ENCODE results near the gene KLHL29. TPM values are rescaled to one million over a fixed set of nuclear protein-coding genes. Genes with fewer than 3 reads are reported as not detected.

The KLHL29 gene
- polyA plus RNA-seq, 3 donors: 0.03 TPM; not detected in 2

- no peaks in the 10 kb centered on the region for H3K4me1 Mint-ChIP-seq
- peaks cover 13 to 26% (median 21%) of the 10 kb centered on the region in 3 donors for H3K27me3 Mint-ChIP-seq (ENCODE audit: low read depth in 3 of 3)
- H3K36me3 ChIP-seq (replicated peaks in 1 of 2; ENCODE audit: control insufficient read depth in 1 of 2, insufficient read depth in 2 of 2, low read length in 2 of 2): no peaks in the 10 kb centered on the region
- H3K4me3 Mint-ChIP-seq: no peak overlapping the region
- intact Hi-C loops (cut with micrococcal nuclease): no loop called here
- no peak overlapping the region for H3K27ac Mint-ChIP-seq
- no peaks in the 10 kb centered on the region for H3K4me1 ChIP-seq (ENCODE audit: control insufficient read depth in 1 of 2, insufficient read depth in 2 of 2, low read length in 2 of 2)
- no peak for TF ChIP-seq CTCF (IDR thresholded peaks at IDR 0.05)
- H2AFZ ChIP-seq (ENCODE audit: insufficient read depth, low read depth, low read length, poor library complexity, severe bottlenecking): no peak overlapping the region
- peaks cover 0 to 2% of the 10 kb centered on the region in 2 donors for H3K27me3 ChIP-seq (ENCODE audit: control insufficient read depth in 2 of 2, insufficient read depth in 2 of 2, low read length in 2 of 2)
- no peaks in the 10 kb centered on the region for H3K36me3 Mint-ChIP-seq
- H3K4me2 ChIP-seq (replicated peaks; ENCODE audit: extremely low read depth, low read length, poor library complexity, severe bottlenecking): no peak overlapping the region
- no peaks in the 10 kb centered on the region for H3K9me3 ChIP-seq (replicated peaks in 1 of 2; ENCODE audit: control insufficient read depth in 1 of 2, insufficient read depth in 1 of 2, low read length in 2 of 2)
- H3K4me3 ChIP-seq (replicated peaks in 1 of 3; ENCODE audit: low read depth in 2 of 3, low read length in 3 of 3): no peak overlapping the region
- DNase-seq: no peak
- no peak overlapping the region for H3K9ac ChIP-seq (ENCODE audit: insufficient read depth, low read length, poor library complexity, severe bottlenecking)
- 90% methylated on average over 4 of the region's 6 CpGs for WGBS (ENCODE audit: insufficient coverage)
- no peak overlapping the region for H3K27ac ChIP-seq (ENCODE audit: low read depth in 1 of 2, low read length in 2 of 2)
- no peaks in the 10 kb centered on the region for H3K79me2 ChIP-seq (ENCODE audit: insufficient read depth, low read length)
- no peaks in the 10 kb centered on the region for H4K20me1 ChIP-seq (ENCODE audit: insufficient read depth, low read length)
- peaks cover 0 to 2% (median 0%) of the 10 kb centered on the region in 7 donors for H3K9me3 Mint-ChIP-seq
Observed at GRCh38 chr2:23482607-23483006, 97.6 kb downstream of the KLHL29 start.

GRCh38 chr2:23483791-23484190 lies 98.8 kb downstream of the KLHL29 start:
- H3K27me3 Mint-ChIP-seq (ENCODE audit: low read depth in 3 of 3): peaks cover 19 to 36% (median 23%) of the 10 kb centered on the region in 3 donors
- H3K9me3 Mint-ChIP-seq: peaks cover 0 to 2% (median 0%) of the 10 kb centered on the region in 7 donors
- WGBS (ENCODE audit: insufficient coverage): 60% methylated on average over 4 of the region's 5 CpGs
- no peak overlapping the region for H3K9ac ChIP-seq (ENCODE audit: insufficient read depth, low read length, poor library complexity, severe bottlenecking)
- H3K27ac Mint-ChIP-seq: no peak overlapping the region
- H3K9me3 ChIP-seq (replicated peaks in 1 of 2; ENCODE audit: control insufficient read depth in 1 of 2, insufficient read depth in 1 of 2, low read length in 2 of 2): no peaks in the 10 kb centered on the region
- no peak overlapping the region for H3K4me3 ChIP-seq (replicated peaks in 1 of 3; ENCODE audit: low read depth in 2 of 3, low read length in 3 of 3)
- H3K4me3 Mint-ChIP-seq: no peak overlapping the region
- no peaks in the 10 kb centered on the region for H4K20me1 ChIP-seq (ENCODE audit: insufficient read depth, low read length)
- H3K27ac ChIP-seq (ENCODE audit: low read depth in 1 of 2, low read length in 2 of 2): no peak overlapping the region
- TF ChIP-seq CTCF (IDR thresholded peaks at IDR 0.05): no peak
- no peaks in the 10 kb centered on the region for H3K36me3 Mint-ChIP-seq
- intact Hi-C loops (cut with micrococcal nuclease): no loop called here
- no peak overlapping the region for H3K4me2 ChIP-seq (replicated peaks; ENCODE audit: extremely low read depth, low read length, poor library complexity, severe bottlenecking)
- no peaks in the 10 kb centered on the region for H3K36me3 ChIP-seq (replicated peaks in 1 of 2; ENCODE audit: control insufficient read depth in 1 of 2, insufficient read depth in 2 of 2, low read length in 2 of 2)
- H3K4me1 Mint-ChIP-seq: no peaks in the 10 kb centered on the region
- H3K27me3 ChIP-seq (ENCODE audit: control insufficient read depth in 2 of 2, insufficient read depth in 2 of 2, low read length in 2 of 2): peaks cover 0 to 5% of the 10 kb centered on the region in 2 donors
- no peak for DNase-seq
- no peaks in the 10 kb centered on the region for H3K79me2 ChIP-seq (ENCODE audit: insufficient read depth, low read length)
- H2AFZ ChIP-seq (ENCODE audit: insufficient read depth, low read depth, low read length, poor library complexity, severe bottlenecking): no peak overlapping the region
- H3K4me1 ChIP-seq (ENCODE audit: control insufficient read depth in 1 of 2, insufficient read depth in 2 of 2, low read length in 2 of 2): no peaks in the 10 kb centered on the region
